ENCODE measurements around the gene NOL8. TPM values are rescaled to one million over a fixed set of nuclear protein-coding genes. Genes with fewer than 3 reads are reported as not detected.

The NOL8 gene
- total RNA-seq, 3 donors from 2014 or later, result 70.0 to 79.9 (median 73.6) TPM

DNA sequence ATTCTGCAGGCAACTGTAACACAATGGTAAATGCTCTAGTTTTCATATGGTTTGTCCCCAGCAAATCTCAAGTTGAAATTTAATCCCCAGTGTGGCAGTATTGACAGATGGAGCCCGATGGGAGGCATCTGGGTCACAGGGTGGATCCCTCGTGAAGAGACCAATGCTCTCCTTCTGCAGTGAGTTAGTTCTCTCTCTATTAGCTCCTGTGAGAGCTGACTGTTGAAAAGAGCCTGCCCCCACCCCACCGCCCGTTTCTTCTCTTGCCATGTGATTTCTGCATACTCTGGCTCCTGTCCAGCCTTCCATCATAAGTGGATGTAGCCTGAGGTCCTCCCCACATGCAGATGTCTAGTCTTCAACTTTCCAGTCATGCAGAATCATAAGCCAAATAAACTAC is 58.7 kb downstream of the NOL8 start:
- H3K27me3 Mint-ChIP-seq (ENCODE audit: low read depth), result no peaks in the 10 kb centered on the region
- DNase-seq, result no peak
- no peaks in the 10 kb centered on the region for H3K9me3 Mint-ChIP-seq
- no peaks in the 10 kb centered on the region for H3K4me1 Mint-ChIP-seq (ENCODE audit: low read depth)
- H3K4me3 Mint-ChIP-seq, result no peak overlapping the region
- H3K36me3 Mint-ChIP-seq (ENCODE audit: insufficient read depth), result peaks cover 62% of the 10 kb centered on the region
- no peak for ATAC-seq

DNA sequence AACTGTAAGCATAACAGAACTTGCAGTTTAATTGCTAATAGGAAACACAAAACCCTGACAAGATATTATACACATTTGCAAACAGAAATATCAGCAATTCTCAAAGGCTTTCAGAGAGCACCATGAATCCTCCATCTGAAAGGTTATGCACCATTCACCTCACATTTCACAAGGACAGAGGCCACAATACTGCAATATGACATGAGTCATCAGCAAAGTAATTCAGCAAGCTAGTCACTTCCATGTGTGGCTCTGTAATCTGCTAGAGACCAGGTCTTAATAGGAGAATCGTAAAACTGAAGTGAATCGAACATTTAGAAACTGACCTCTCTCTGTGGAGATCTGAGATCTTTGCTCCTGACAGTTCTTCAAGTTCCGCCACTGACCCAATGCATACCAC is 60.0 kb downstream of the NOL8 start:
- Mint-ChIP-seq H3K4me3 (no peak overlapping the region), H3K9me3 (no peaks in the 10 kb centered on the region), H3K36me3 (ENCODE audit: insufficient read depth) (peaks cover 58% of the 10 kb centered on the region), H3K27me3 (ENCODE audit: low read depth) (no peaks in the 10 kb centered on the region), H3K4me1 (ENCODE audit: low read depth) (no peaks in the 10 kb centered on the region)
- ATAC-seq (no peak), DNase-seq (no peak)

DNA sequence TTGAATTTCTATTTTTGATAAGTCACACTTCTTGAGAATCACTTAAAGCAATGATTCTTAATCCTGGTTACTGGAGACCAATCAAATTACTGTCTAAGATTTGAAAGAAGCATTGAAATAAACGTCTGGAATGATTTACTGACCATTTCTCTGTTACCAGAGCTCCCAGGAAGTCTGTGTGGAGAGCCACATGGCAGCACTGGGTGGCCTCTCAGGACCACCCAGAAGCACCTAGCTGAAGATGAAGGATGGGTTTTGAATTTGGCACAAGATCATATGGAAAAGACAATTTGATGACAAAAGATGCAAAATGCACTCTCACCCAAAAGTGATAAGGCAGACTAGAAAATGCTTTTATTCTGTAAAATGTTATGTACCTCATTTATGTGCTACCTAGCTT is 62.0 kb downstream of the NOL8 start:
- no peak for ATAC-seq
- Mint-ChIP-seq H3K9me3 (no peaks in the 10 kb centered on the region), H3K36me3 (ENCODE audit: insufficient read depth) (peaks cover 52% of the 10 kb centered on the region), H3K27me3 (ENCODE audit: low read depth) (no peaks in the 10 kb centered on the region), H3K4me1 (ENCODE audit: low read depth) (no peaks in the 10 kb centered on the region), H3K4me3 (no peak overlapping the region)
- no peak for DNase-seq

DNA sequence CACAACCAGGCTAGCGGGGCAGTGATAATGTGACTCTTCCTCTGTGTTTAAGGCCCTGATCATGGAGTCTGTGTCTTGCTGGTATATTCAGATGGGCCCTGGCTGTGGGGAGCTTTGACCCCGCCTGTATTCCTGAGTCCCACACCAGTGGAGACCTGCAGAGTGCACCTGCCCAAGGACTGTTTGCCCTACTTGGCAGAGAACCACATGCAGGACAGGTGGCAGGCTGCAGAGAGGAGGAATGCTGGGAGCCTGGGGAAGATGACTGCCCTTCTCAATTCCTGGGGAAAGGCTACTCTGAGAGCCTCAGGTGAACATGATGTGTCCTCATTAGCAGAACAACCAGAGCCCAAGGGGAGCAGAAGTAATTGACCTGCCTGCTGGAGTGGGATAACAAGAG is 67.8 kb downstream of the NOL8 start:
- Mint-ChIP-seq H3K4me3 (no peak overlapping the region), H3K36me3 (ENCODE audit: insufficient read depth) (peaks cover 40% of the 10 kb centered on the region), H3K4me1 (ENCODE audit: low read depth) (no peaks in the 10 kb centered on the region), H3K27me3 (ENCODE audit: low read depth) (no peaks in the 10 kb centered on the region), H3K9me3 (no peaks in the 10 kb centered on the region)
- DNase-seq (no peak), ATAC-seq (no peak)

DNA sequence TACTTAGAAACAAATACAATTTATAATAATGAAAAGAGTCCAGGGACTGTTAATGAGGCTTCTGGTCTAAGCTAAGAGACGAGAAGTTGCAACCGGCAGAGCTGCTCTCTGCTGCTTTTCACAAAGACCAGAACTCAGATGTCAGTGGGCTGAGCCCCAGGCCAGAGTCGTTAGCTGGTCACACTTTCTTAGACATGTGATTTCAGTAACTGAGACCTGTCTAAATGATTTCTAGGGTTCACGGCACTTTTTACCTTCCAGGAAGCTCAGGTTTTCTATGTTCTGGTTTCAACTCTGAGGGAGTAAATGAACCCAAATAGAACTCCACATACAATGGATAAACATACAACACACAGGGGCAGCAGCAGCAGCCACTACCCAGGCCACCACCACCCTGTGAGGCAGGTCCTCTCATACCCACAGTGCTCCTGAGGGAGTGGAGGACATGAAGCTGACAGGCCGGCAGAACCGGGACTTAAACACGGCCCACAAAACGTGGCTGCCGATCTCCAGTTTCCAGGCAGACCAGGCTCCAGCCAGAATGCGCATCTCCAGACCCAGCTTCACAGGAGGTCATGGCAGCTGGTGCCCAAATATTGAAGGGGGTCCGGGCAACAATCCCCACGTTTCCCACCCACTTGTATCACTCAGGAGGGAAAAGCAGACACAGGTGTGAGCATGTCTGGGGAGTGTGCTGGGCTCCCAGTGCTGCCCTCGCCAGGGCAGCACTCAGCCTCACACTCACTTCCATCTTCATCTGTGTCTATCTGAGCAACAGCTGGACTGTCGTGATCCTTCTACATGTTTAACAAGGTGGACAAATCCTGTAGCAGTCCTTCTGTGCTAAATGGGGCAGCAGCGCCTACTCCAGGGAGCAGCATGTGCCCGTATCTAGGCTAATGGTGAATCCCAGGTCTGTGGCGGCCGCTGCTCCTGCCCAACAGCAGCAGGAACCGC is 70.5 kb downstream of the NOL8 start:
- ATAC-seq (no peak), DNase-seq (no peak)
- Mint-ChIP-seq H3K27me3 (ENCODE audit: low read depth) (no peaks in the 10 kb centered on the region), H3K4me3 (no peak overlapping the region), H3K9me3 (no peaks in the 10 kb centered on the region), H3K4me1 (ENCODE audit: low read depth) (no peaks in the 10 kb centered on the region), H3K36me3 (ENCODE audit: insufficient read depth) (peaks cover 59% of the 10 kb centered on the region)

DNA sequence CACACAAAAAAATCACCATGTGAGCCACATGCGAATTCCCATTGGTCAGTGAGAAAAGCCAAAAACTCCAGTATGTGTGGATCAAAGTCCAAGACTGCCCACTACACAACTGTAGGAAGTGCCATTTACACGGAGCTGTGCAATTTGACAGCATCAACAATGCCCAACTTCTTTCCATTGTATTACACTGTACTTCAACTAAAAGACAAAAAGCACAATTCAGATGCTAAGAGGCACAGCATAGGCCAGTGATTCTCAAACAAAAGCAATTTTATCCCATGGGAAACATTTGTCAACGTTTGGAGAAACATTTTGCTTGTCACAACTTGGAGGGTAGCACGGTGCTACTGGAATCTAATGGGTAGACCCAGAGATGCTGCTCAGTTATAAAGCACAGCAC is 71.5 kb downstream of the NOL8 start:
- DNase-seq (no peak), ATAC-seq (no peak)
- Mint-ChIP-seq H3K9me3 (no peaks in the 10 kb centered on the region), H3K4me3 (no peak overlapping the region), H3K4me1 (ENCODE audit: low read depth) (no peaks in the 10 kb centered on the region), H3K36me3 (ENCODE audit: insufficient read depth) (peaks cover 62% of the 10 kb centered on the region), H3K27me3 (ENCODE audit: low read depth) (no peaks in the 10 kb centered on the region)

DNA sequence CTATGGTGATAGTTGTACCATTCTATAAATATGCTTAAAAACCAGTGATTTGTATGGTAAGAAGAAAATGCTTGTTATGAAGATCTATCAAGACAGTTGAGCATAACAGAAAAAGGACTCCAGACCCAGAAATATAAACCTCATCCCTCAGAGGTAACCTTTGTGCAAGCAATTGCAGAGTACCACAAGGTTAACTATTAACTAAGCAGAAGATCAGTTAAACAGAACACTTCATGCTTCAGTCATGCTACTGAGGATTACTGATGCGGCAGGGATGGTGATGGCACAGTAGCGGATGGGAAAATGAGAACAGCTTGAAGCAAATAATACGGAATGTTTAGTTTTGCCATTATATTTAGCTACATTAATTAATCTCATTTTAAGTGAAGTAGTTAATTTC is 77.2 kb downstream of the NOL8 start:
- no peaks in the 10 kb centered on the region for H3K4me1 Mint-ChIP-seq (ENCODE audit: low read depth)
- no peak overlapping the region for H3K4me3 Mint-ChIP-seq
- DNase-seq, result no peak
- peaks cover 66% of the 10 kb centered on the region for H3K36me3 Mint-ChIP-seq (ENCODE audit: insufficient read depth)
- no peaks in the 10 kb centered on the region for H3K9me3 Mint-ChIP-seq
- no peak for ATAC-seq
- no peaks in the 10 kb centered on the region for H3K27me3 Mint-ChIP-seq (ENCODE audit: low read depth)

Other genes with a start within 250 kb of the NOL8 start
- gene SPTLC1, start 209.9 kb downstream of the NOL8 start, total RNA-seq, result 10 to 100 TPM; 50.5 to 63.1 (median 54.3) TPM
- gene IARS1, start 31.7 kb downstream of the NOL8 start, total RNA-seq, result 100 to 1,000 TPM; 249 to 272 (median 268) TPM
- 10 to 100 TPM; 13.7 to 17.7 (median 15.6) TPM for gene CENPP, start 603 bp upstream of the NOL8 start, total RNA-seq
- gene OGN, start 79.2 kb upstream of the NOL8 start, total RNA-seq, result not detected
- gene OMD, start 99.1 kb upstream of the NOL8 start, total RNA-seq, result not detected
- not detected for gene ASPN, start 157.2 kb upstream of the NOL8 start, total RNA-seq
- not detected for gene ECM2, start 210.6 kb upstream of the NOL8 start, total RNA-seq

All from activated T-cell treated with anti-CD3 and anti-CD28 coated beads, Interleukin-2, amount 50 U/mL, for 4 hours (primary cell).